A549 (cell line): ENCODE data around the gene SLC1A3. TPM values are rescaled to one million over a fixed set of nuclear protein-coding genes. Genes with fewer than 3 reads are reported as not detected.

Experiments used
- ATAC-seq, 2 experiments: fragments of 200-7000 bp in 1 of 2; fragments of >200 bp in 1 of 2; cut with Nextera tagmentation in 1 of 2; cut with Tn5 transposase in 1 of 2; 3 replicates each; pipeline versions ENCODE4 v1.8.0 to v1.9.1; 2018 to 2020; ENCODE audit warnings: mild to moderate bottlenecking in 1 of 2, moderate library complexity in 1 of 2
- CTCF ChIA-PET: fragments of 300-600 bp; sonication (Branson Sonifier 250); formaldehyde crosslinking; extraction: SDS; loops from one replicate; lab custom pipeline; 2021; ENCODE audit warnings: antibody characterized with exemption, inconsistent platforms; lab: Yijun Ruan, JAX
- POLR2A ChIA-PET: fragments of 350-600 bp; formaldehyde crosslinking; extraction: SDS; loops from one replicate; lab custom pipeline; 2021; ENCODE audit warnings: antibody characterized with exemption, inconsistent platforms; lab: Yijun Ruan, JAX
- DNase-seq, 2 experiments: peaks; one replicate each; pipeline versions ENCODE4 v3.0.0 to v3.0.0-alpha.2; 2011 to 2016; ENCODE audit warnings: low read depth in 1 of 2, low spot score in 1 of 2
- FAIRE-seq: peaks from 2 replicates; lab custom pipeline; 2011; peaks lifted over from hg19 to GRCh38; lab: Jason Lieb, UNC
- H3K27ac ChIP-seq, 2 experiments: fragments of >200 bp; sonication (Bioruptor Twin); formaldehyde crosslinking; 3 replicates each; pipeline ENCODE4 v1.5.1; 2016 to 2017
- H3K4me1 ChIP-seq: fragments of >200 bp; sonication (Bioruptor Twin); formaldehyde crosslinking; 3 replicates; pipeline ENCODE4 v1.6.1; 2016
- H3K4me2 ChIP-seq: fragments of >200 bp; sonication (Bioruptor Twin); formaldehyde crosslinking; 3 replicates; pipeline ENCODE4 v1.6.1; 2016
- H3K4me3 ChIP-seq: fragments of >200 bp; sonication (Bioruptor Twin); formaldehyde crosslinking; 3 replicates; pipeline ENCODE4 v1.5.1; 2016
- H3K9me3 ChIP-seq: fragments of >200 bp; sonication (Bioruptor Twin); formaldehyde crosslinking; 3 replicates; pipeline ENCODE4 v1.6.1; 2016
- BHLHE40 ChIP-seq: IDR thresholded peaks from 2 replicates; pipeline ENCODE4 v1.6.1; 2012; ENCODE audit warnings: low read depth, low read length, inconsistent platforms
- CBX2 ChIP-seq: fragments of 200-600 bp; sonication (generic); IDR thresholded peaks from 2 replicates; pipeline ENCODE4 v1.6.1; 2016; ENCODE audit warnings: low read depth, mild to moderate bottlenecking, borderline replicate concordance
- CEBPB ChIP-seq, 2 experiments: fragments of >200 bp in 1 of 2; sonication (Bioruptor Twin) in 1 of 2; formaldehyde crosslinking in 1 of 2; IDR thresholded peaks; 2 replicates each; pipeline ENCODE4 v1.6.1; 2012 to 2016
- CTCF ChIP-seq: fragments of >200 bp; sonication (Bioruptor Twin); formaldehyde crosslinking; IDR thresholded peaks from 3 replicates; pipeline ENCODE4 v1.5.1; 2016
- HEYL ChIP-seq: fragments of 250-450 bp; sonication (Bioruptor Pico); IDR thresholded peaks from 2 replicates; pipeline ENCODE4 v1.8.0; 2021; ENCODE audit warnings: mild to moderate bottlenecking, moderate library complexity
- JUNB ChIP-seq: fragments of >200 bp; sonication (Bioruptor Twin); formaldehyde crosslinking; IDR thresholded peaks from 2 replicates; pipeline ENCODE4 v1.6.1; 2016
- KDM1A ChIP-seq: fragments of 200-600 bp; sonication (generic); IDR thresholded peaks from 2 replicates; pipeline ENCODE4 v1.6.1; 2016; ENCODE audit warnings: low read depth, mild to moderate bottlenecking
- NPAS2 ChIP-seq: fragments of 250-450 bp; sonication (Bioruptor Pico); IDR thresholded peaks from 2 replicates; pipeline ENCODE4 v1.8.0; 2022; ENCODE audit warnings: mild to moderate bottlenecking, moderate library complexity, borderline replicate concordance
- PHF8 ChIP-seq: fragments of 200-600 bp; sonication (generic); IDR thresholded peaks from 2 replicates; pipeline ENCODE4 v1.6.1; 2016; ENCODE audit warnings: low read depth, mild to moderate bottlenecking, antibody characterized with exemption, moderate library complexity, borderline replicate concordance
- RAD21 ChIP-seq, 2 experiments: fragments of >200 bp in 1 of 2; sonication (Bioruptor Twin) in 1 of 2; formaldehyde crosslinking in 1 of 2; IDR thresholded peaks in 1 of 2; conservative IDR thresholded peaks in 1 of 2; 2 replicates in 1 of 2; 3 replicates in 1 of 2; pipeline ENCODE4 v1.6.1; 2012 to 2018; ENCODE audit warnings: inconsistent platforms in 1 of 2
- RNF2 ChIP-seq: fragments of 200-600 bp; sonication (generic); IDR thresholded peaks from 2 replicates; pipeline ENCODE4 v1.6.1; 2016; ENCODE audit warnings: low read depth, mild to moderate bottlenecking, antibody characterized with exemption, moderate library complexity, borderline replicate concordance
- TP53 ChIP-seq: fragments of 250-450 bp; sonication (Bioruptor Pico); IDR thresholded peaks from 2 replicates; pipeline ENCODE4 v1.5.0; 2021; ENCODE audit warnings: mild to moderate bottlenecking, moderate library complexity
- USF2 ChIP-seq: fragments of 450-650 bp; IDR thresholded peaks from 2 replicates; pipeline ENCODE4 v1.6.1; 2014; ENCODE audit warnings: antibody characterized with exemption
- ZC3H11A ChIP-seq: fragments of 450-650 bp; IDR thresholded peaks from 2 replicates; pipeline ENCODE4 v1.6.1; 2014; ENCODE audit warnings: antibody characterized with exemption, mild to moderate bottlenecking
- ZFP36 ChIP-seq: fragments of 450-650 bp; IDR thresholded peaks from 2 replicates; pipeline ENCODE4 v1.6.1; 2014; ENCODE audit warnings: borderline replicate concordance; ENCODE audit not compliant: partially characterized antibody
- ZNF302 ChIP-seq: fragments of 250-450 bp; sonication (Bioruptor Pico); IDR thresholded peaks from 2 replicates; pipeline ENCODE4 v1.9.0; 2021; ENCODE audit warnings: inconsistent platforms, mild to moderate bottlenecking, moderate library complexity
- WGBS: methylation state at CpG from one replicate; pipeline ENCODE4 v1.1.6; 2017; ENCODE audit errors: missing lambda C conversion rate; 5-methylcytosine and 5-hydroxymethylcytosine counted together
- polyA plus RNA-seq, 4 experiments: library from polyadenylated mRNA; depleted of rRNA in 3 of 4; stranded (reverse); fragments of >200 nt; fragmentation: RNase III in 1 of 4; extraction: RNeasy Plus Mini Kit Qiagen cat#74134 plus additional on column Dnase treatment in 1 of 4; gene quantifications; 2 replicates in 3 of 4; 3 replicates in 1 of 4; pipeline ENCODE4 v1.2.3, GENCODE V29; 2011 to 2017

SLC1A3 gene
- polyA plus RNA-seq, 2 of the 4 experiments (the other 2 are of a cell fraction), result not detected

DNA sequence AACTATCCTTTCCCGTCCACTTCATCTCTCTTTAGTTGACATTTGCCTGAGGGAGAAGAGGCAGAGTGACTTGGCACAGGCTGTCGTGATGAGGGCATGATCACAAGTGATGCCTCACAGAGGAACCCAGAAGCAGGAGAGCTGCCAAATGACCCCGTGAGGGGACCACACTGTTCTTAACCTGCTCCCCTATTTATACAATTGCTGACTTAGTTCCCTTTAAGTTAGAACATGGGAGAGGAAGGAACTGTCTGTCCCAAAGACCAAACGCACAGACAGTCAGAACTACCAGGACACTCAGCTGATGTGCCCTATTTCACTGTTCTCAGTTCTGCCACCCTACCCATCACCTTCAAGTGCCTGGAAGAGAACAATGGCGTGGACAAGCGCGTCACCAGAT, 73.7 kb downstream of the SLC1A3 start:
- DNase-seq (no peak), FAIRE-seq (no peak), ATAC-seq (no peak)
- Histone ChIP-seq H3K4me3 (no peak overlapping the region), H3K4me2 (no peak overlapping the region), H3K4me1 (no peaks in the 10 kb centered on the region), H3K27ac (no peak overlapping the region), H3K9me3 (no peaks in the 10 kb centered on the region)
- CTCF ChIA-PET, result interaction anchor here (0.6 to 1.0 kb wide), 2 partner anchors 10 kb away, joined by 3 read pairs; no protein-coding TSS in a partner anchor
- POLR2A ChIA-PET, result no interaction called here
- 24% methylated on average over 7 of the region's 7 CpGs for WGBS
- no peak for TF ChIP-seq NPAS2 (CRISPR knock-in tag)
- TF ChIP-seq HEYL (CRISPR knock-in tag), result no peak
- no peak for TF ChIP-seq JUNB
- TF ChIP-seq CBX2, result no peak

GRCh38 chr5:36681711-36682110, 75.3 kb downstream of the SLC1A3 start:
- Histone ChIP-seq H3K4me1 (no peaks in the 10 kb centered on the region), H3K4me2 (no peak overlapping the region), H3K9me3 (no peaks in the 10 kb centered on the region), H3K4me3 (no peak overlapping the region), H3K27ac (no peak overlapping the region)
- CTCF ChIA-PET, result interaction anchor here (0.5 to 1.0 kb wide), 2 partner anchors 9 to 12 kb away, joined by 3 read pairs; no protein-coding TSS in a partner anchor
- ATAC-seq, result no peak
- POLR2A ChIA-PET, result no interaction called here
- no peak for FAIRE-seq
- DNase-seq, result no peak
- WGBS, result 2% methylated on average over 1 of the region's 1 CpG
- TF ChIP-seq CTCF (no peak), KDM1A (no peak), ZNF302 (no peak), BHLHE40 (no peak), ZC3H11A (no peak), ZFP36 (no peak), CBX2 (no peak), PHF8 (no peak)

DNA sequence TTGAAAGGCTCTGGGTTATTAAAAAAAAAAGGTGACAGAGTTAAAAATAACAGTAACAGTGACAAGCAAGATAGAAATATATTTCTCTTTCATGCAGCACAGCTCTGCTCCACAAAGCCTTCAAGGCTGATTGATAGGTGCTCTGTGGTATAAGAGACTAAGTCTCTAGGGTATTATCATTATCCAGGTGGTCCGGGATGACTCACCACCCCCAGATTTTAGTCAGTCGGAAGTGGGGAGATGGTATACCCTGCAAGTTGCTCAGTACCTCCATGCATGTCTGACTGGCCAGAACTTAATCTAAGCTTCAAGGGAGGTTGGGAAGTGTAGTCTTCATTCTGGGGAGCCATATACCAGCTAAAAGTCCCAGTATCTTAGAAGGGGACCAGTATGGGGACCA, 76.1 kb downstream of the SLC1A3 start:
- DNase-seq, result no peak
- H3K4me3 ChIP-seq, result no peak overlapping the region
- no peak for TF ChIP-seq JUNB
- TF ChIP-seq, all 56 proteins: peak for 0
- Histone ChIP-seq H3K4me1 (no peaks in the 10 kb centered on the region), H3K9me3 (no peaks in the 10 kb centered on the region), H3K27ac (no peak overlapping the region), H3K4me2 (no peak overlapping the region)
- ATAC-seq, result no peak
- FAIRE-seq, result no peak
- POLR2A ChIA-PET, result no interaction called here
- 18% methylated on average over 2 of the region's 2 CpGs for WGBS
- CTCF ChIA-PET, result interaction anchor here (0.7 kb wide), 1 partner anchor 13 kb away, joined by 3 read pairs; no protein-coding TSS in a partner anchor

DNA sequence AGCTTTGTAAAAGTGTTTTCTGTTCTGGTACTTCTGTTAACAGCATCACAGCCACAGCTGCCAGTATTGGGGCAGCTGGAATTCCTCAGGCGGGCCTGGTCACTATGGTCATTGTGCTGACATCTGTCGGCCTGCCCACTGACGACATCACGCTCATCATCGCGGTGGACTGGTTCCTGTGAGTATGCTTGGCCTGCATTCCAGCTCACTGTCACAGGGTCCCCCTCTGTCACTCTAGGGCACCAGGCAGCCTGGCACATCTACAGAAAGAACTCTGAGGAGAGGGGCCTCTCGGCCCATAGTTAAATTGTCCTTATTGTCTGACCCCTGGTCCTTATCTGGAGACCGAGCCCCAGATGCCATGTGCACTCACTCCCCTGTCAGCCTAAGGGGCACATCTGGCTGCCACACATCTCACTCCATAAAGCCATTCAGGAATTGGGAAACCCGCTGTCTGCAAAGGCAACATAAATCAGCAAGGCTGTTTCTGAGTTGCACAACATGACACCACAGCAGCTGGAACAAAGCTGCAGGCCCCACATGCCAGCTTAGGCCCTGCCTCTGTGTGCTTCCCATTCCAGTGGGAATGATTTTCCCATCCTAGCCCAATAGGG, 77.5 kb downstream of the SLC1A3 start:
- Histone ChIP-seq H3K4me1 (no peaks in the 10 kb centered on the region), H3K4me3 (no peak overlapping the region), H3K27ac (no peak overlapping the region), H3K4me2 (no peak overlapping the region), H3K9me3 (no peaks in the 10 kb centered on the region)
- no peak for ATAC-seq
- DNase-seq, result no peak
- CTCF ChIA-PET, result interaction anchor here (0.8 to 4.6 kb wide), 5 partner anchors 9 to 177 kb away, joined by 3 to 16 read pairs (median 5); no protein-coding TSS in a partner anchor
- no peak for FAIRE-seq
- no peak for TF ChIP-seq JUNB
- TF ChIP-seq TP53 (CRISPR knock-in tag), result no peak
- no peak for TF ChIP-seq CEBPB (IDR thresholded peaks at IDR 0.05)
- TF ChIP-seq RAD21 (conservative IDR thresholded peaks at IDR 0.05 in 1 of 2, IDR thresholded peaks at IDR 0.05 in 1 of 2), result no peak
- TF ChIP-seq USF2, result no peak
- TF ChIP-seq RNF2, result no peak
- WGBS, result 76% methylated on average over 9 of the region's 9 CpGs
- POLR2A ChIA-PET, result no interaction called here
